IMR-90 (cell line): Measurements from ENCODE around the gene DNAJB4. TPM values are rescaled to one million over a fixed set of nuclear protein-coding genes. Genes with fewer than 3 reads are reported as not detected.

ENCODE experiments used
- ATAC-seq: fragments of 200-7000 bp; cut with Tn5 transposase; 2 replicates; pipeline ENCODE4 v1.9.1; 2020; ENCODE audit warnings: low read depth, mild to moderate bottlenecking, moderate library complexity
- BruUV-seq: library from RNA; stranded (reverse); fragments of 400-500 nt; replicated peaks from 2 replicates; lab custom pipeline; 2021; lab: Mats Ljungman, UMichigan
- CTCF ChIA-PET: fragments of 300-600 bp; formaldehyde crosslinking; extraction: SDS; loops from one replicate; lab custom pipeline; 2021; ENCODE audit warnings: antibody characterized with exemption; lab: Yijun Ruan, JAX
- POLR2A ChIA-PET: fragments of 300-600 bp; sonication (Branson Sonifier 250); formaldehyde crosslinking; loops from one replicate; lab custom pipeline; 2022; ENCODE audit warnings: antibody characterized with exemption; ENCODE audit not compliant: unreplicated experiment; lab: Charles Lee
- DNase-seq: peaks from one replicate; pipeline ENCODE4 v3.0.0; 2013
- H2AFZ ChIP-seq: replicated peaks from 2 replicates; pipeline ENCODE3; 2013; ENCODE audit warnings: low read length, mild to moderate bottlenecking; ENCODE audit not compliant: poor library complexity
- H2AK5ac ChIP-seq: 2 replicates; pipeline ENCODE4 v1.6.1; 2013; ENCODE audit warnings: low read depth, low read length, inconsistent platforms
- H2AK9ac ChIP-seq: replicated peaks from 2 replicates; pipeline ENCODE3; 2013; ENCODE audit warnings: mild to moderate bottlenecking, low read depth, low read length, moderate library complexity; ENCODE audit not compliant: poor library complexity
- H2BK120ac ChIP-seq: 2 replicates; pipeline ENCODE4 v1.6.1; 2013; ENCODE audit warnings: low read depth, low read length, inconsistent platforms
- H2BK15ac ChIP-seq: 3 replicates; pipeline ENCODE4 v1.6.1; 2013; ENCODE audit warnings: low read depth, low read length, inconsistent platforms
- H2BK20ac ChIP-seq: 2 replicates; pipeline ENCODE4 v1.6.1; 2013; ENCODE audit warnings: low read depth, mild to moderate bottlenecking, inconsistent platforms, low read length, moderate library complexity
- H2BK5ac ChIP-seq: 2 replicates; pipeline ENCODE4 v1.6.1; 2013; ENCODE audit warnings: mild to moderate bottlenecking, low read depth, low read length, inconsistent platforms; ENCODE audit not compliant: poor library complexity, severe bottlenecking
- H3K14ac ChIP-seq: replicated peaks from 2 replicates; pipeline ENCODE4 v1.6.1; 2013; ENCODE audit warnings: low read depth, low read length, inconsistent platforms
- H3K18ac ChIP-seq: 2 replicates; pipeline ENCODE4 v1.6.1; 2013; ENCODE audit warnings: low read depth, low read length, control low read depth
- H3K23ac ChIP-seq: 2 replicates; pipeline ENCODE4 v1.6.1; 2013; ENCODE audit warnings: low read depth, low read length, inconsistent platforms
- H3K27ac ChIP-seq: 2 replicates; pipeline ENCODE4 v1.5.1; 2013; ENCODE audit warnings: mild to moderate bottlenecking, control low read depth, low read length; ENCODE audit not compliant: insufficient read depth
- H3K27me3 ChIP-seq: 2 replicates; pipeline ENCODE4 v1.6.1; 2013; ENCODE audit warnings: low read length; ENCODE audit not compliant: control insufficient read depth, insufficient read depth
- H3K36me3 ChIP-seq: 2 replicates; pipeline ENCODE4 v1.6.1; 2013; ENCODE audit warnings: low read length, mixed read lengths; ENCODE audit not compliant: control insufficient read depth, insufficient read depth
- H3K4ac ChIP-seq: 2 replicates; pipeline ENCODE4 v1.6.1; 2013; ENCODE audit warnings: low read depth, low read length, inconsistent platforms
- H3K4me1 ChIP-seq: 2 replicates; pipeline ENCODE4 v1.6.1; 2013; ENCODE audit warnings: low read length, mixed read lengths; ENCODE audit not compliant: control insufficient read depth, insufficient read depth
- H3K4me2 ChIP-seq: 2 replicates; pipeline ENCODE4 v1.6.1; 2013; ENCODE audit warnings: low read depth, mild to moderate bottlenecking, control low read depth, low read length, moderate library complexity
- H3K4me3 ChIP-seq: 2 replicates; pipeline ENCODE4 v1.5.1; 2013; ENCODE audit warnings: low read depth, mild to moderate bottlenecking, control low read depth, low read length, moderate library complexity; ENCODE audit not compliant: insufficient read depth
- H3K56ac ChIP-seq: 2 replicates; pipeline ENCODE4 v1.6.1; 2013; ENCODE audit warnings: low read length, inconsistent platforms; ENCODE audit not compliant: insufficient read depth; ENCODE audit errors: extremely low read depth
- H3K79me1 ChIP-seq, 2 experiments: 2 replicates each; pipeline ENCODE4 v1.6.1; 2013; ENCODE audit warnings: low read length in 2 of 2, inconsistent platforms in 1 of 2, low read depth in 1 of 2
- H3K9ac ChIP-seq: 2 replicates; pipeline ENCODE4 v1.6.1; 2013; ENCODE audit warnings: low read depth, low read length, control low read depth
- H3K9me1 ChIP-seq: 2 replicates; pipeline ENCODE4 v1.6.1; 2013; ENCODE audit warnings: low read length, inconsistent platforms; ENCODE audit not compliant: insufficient read depth
- H3K9me3 ChIP-seq: 2 replicates; pipeline ENCODE4 v1.6.1; 2013; ENCODE audit warnings: low read length; ENCODE audit not compliant: control insufficient read depth, insufficient read depth
- H4K20me1 ChIP-seq: 2 replicates; pipeline ENCODE4 v1.6.1; 2013; ENCODE audit warnings: low read length, inconsistent platforms; ENCODE audit not compliant: insufficient read depth
- H4K5ac ChIP-seq: 2 replicates; pipeline ENCODE4 v1.6.1; 2013; ENCODE audit warnings: mild to moderate bottlenecking, low read depth, low read length, control low read depth
- H4K8ac ChIP-seq, 2 experiments: 2 replicates each; pipeline ENCODE4 v1.6.1; 2013; ENCODE audit warnings: low read depth in 2 of 2, low read length in 2 of 2, control low read depth in 1 of 2, inconsistent platforms in 1 of 2
- H4K91ac ChIP-seq: 2 replicates; pipeline ENCODE4 v1.6.1; 2013; ENCODE audit warnings: low read depth, low read length, inconsistent platforms; ENCODE audit not compliant: insufficient read depth
- BHLHE40 ChIP-seq: fragments of 150-350 bp; IDR thresholded peaks from 2 replicates; pipeline ENCODE4 v1.6.1; 2016; ENCODE audit warnings: mild to moderate bottlenecking, low read depth, low read length
- CTCF ChIP-seq: conservative IDR thresholded peaks from 2 replicates; pipeline ENCODE4 v1.5.1; 2012; ENCODE audit warnings: mild to moderate bottlenecking, low read depth, low read length, improper control_type of control experiment
- ELK1 ChIP-seq: fragments of 150-350 bp; IDR thresholded peaks from 2 replicates; pipeline ENCODE4 v1.6.1; 2016; ENCODE audit warnings: low read depth, mild to moderate bottlenecking, low read length, moderate library complexity, borderline replicate concordance
- FOS ChIP-seq: fragments of 150-350 bp; IDR thresholded peaks from 2 replicates; pipeline ENCODE4 v1.6.1; 2016; ENCODE audit warnings: low read depth, low read length
- NFE2L2 ChIP-seq: fragments of 150-350 bp; IDR thresholded peaks from 2 replicates; pipeline ENCODE4 v1.6.1; 2016; ENCODE audit warnings: low read depth, mild to moderate bottlenecking, low read length
- SMC3 ChIP-seq: fragments of 150-350 bp; IDR thresholded peaks from 2 replicates; pipeline ENCODE4 v1.6.1; 2016; ENCODE audit warnings: low read depth, mild to moderate bottlenecking, antibody characterized with exemption, low read length, moderate library complexity
- dilution Hi-C: fragments of 300-500 bp; cut with HindIII; formaldehyde crosslinking; loops from one replicate; pipeline ENCODE4 v1.14.3; 2018; ENCODE audit warnings: low sequenced_read_pairs; ENCODE audit not compliant: unreplicated experiment
- in situ Hi-C: fragments of 300-500 bp; cut with MboI; formaldehyde crosslinking; loops from 3 replicates; pipeline ENCODE4 v1.14.3; 2019; ENCODE audit warnings: low sequenced_read_pairs, inconsistent platforms, mixed read lengths
- intact Hi-C: fragments of 100-400 bp; cut with micrococcal nuclease; formaldehyde crosslinking; loops from 2 replicates; pipeline ENCODE4 v1.10.0; 2022
- polyA plus RNA-seq, 3 experiments: library from polyadenylated mRNA; depleted of rRNA; stranded (reverse); fragments of >200 nt; gene quantifications; 2 replicates each; pipeline ENCODE4 v1.2.3, GENCODE V29; 2012; ENCODE audit warnings: low replicate concordance in 1 of 3
- total RNA-seq: library from RNA; depleted of rRNA; stranded (reverse); fragments of >200 nt; gene quantifications from 2 replicates; pipeline ENCODE4 v1.2.3, GENCODE V29; 2012

DNAJB4 gene
- total and polyA plus RNA-seq, 2 of the 4 experiments (the other 2 are of a cell fraction) = 30.6 to 31.0 TPM

- intact Hi-C loops = no loop called here
- Histone ChIP-seq H3K14ac (no peak overlapping the region), H2BK20ac (no peak overlapping the region), H3K18ac (no peak overlapping the region), H2AK5ac (no peak overlapping the region), H3K9ac (no peak overlapping the region), H2BK5ac (no peak overlapping the region), H3K27ac (no peak overlapping the region), H2BK15ac (no peak overlapping the region), H3K9me3 (no peaks in the 10 kb centered on the region), H3K56ac (no peak overlapping the region), H3K36me3 (peaks cover 12% of the 10 kb centered on the region), H2BK120ac (no peak overlapping the region), H3K4me3 (no peak overlapping the region), H3K4me2 (no peak overlapping the region), H4K8ac (no peak overlapping the region), H4K91ac (no peak overlapping the region), H4K5ac (no peak overlapping the region), H4K20me1 (no peaks in the 10 kb centered on the region), H3K4me1 (peaks cover 4% of the 10 kb centered on the region; the same call in 1 of the 2 replicates), H2AK9ac (no peak overlapping the region), H2AFZ (no peak overlapping the region), H3K4ac (no peak overlapping the region), H3K27me3 (no peaks in the 10 kb centered on the region), H3K79me1 (peaks cover 34 to 61% of the 10 kb centered on the region in 2 experiments), H3K9me1 (peaks cover 10% of the 10 kb centered on the region), H3K23ac (no peak overlapping the region)
- dilution Hi-C loops = no loop called here
- in situ Hi-C loops = no loop called here
- DNase-seq (no peak), ATAC-seq (no peak)
- ChIA-PET CTCF (interaction anchor here (0.6 kb wide), 1 partner anchor 13 kb away, joined by 4 read pairs; the partner anchor contains the start of gene FUBP1), POLR2A (no interaction called here)
- TF ChIP-seq ELK1 (no peak), BHLHE40 (no peak), SMC3 (no peak), CTCF (no peak), FOS (0 out of 2 replicates have a peak, but pooled peaks have one; percentile 18), NFE2L2 (no peak)
- no TSS peak for BruUV-seq
These were observed 13.1 kb upstream of the DNAJB4 start for GRCh38 chr1:77991638-77992037.
